Kidney epithelial cell (primary cell): ENCODE results near the gene MEGF11. TPM values are rescaled to one million over a fixed set of nuclear protein-coding genes. Genes with fewer than 3 reads are reported as not detected.
"Not testable (repeated sequence)": the region's sequence is repeated elsewhere in the genome, so short reads cannot be mapped to it uniquely, and the experiment has no call there.

ENCODE experiments used
- DNase-seq: peaks from one replicate; pipeline ENCODE4 v3.0.0-alpha.2; 2010; ENCODE audit warnings: low read depth
- H3K27me3 ChIP-seq: 2 replicates; pipeline ENCODE4 v1.6.0; 2011; ENCODE audit warnings: low read length; ENCODE audit not compliant: control insufficient read depth, insufficient read depth
- H3K36me3 ChIP-seq: 2 replicates; pipeline ENCODE4 v1.5.1; 2011; ENCODE audit warnings: low read length; ENCODE audit not compliant: control insufficient read depth, insufficient read depth
- H3K4me3 ChIP-seq: 2 replicates; pipeline ENCODE4 v1.5.1; 2011; ENCODE audit warnings: low read depth, mild to moderate bottlenecking, control low read depth, low read length
- total RNA-seq: library from RNA; depleted of rRNA; stranded (reverse); fragments of >200 nt; gene quantifications from 2 replicates; pipeline ENCODE4 v1.2.3, GENCODE V29; 2015
- TF ChIP-seq, protein P1 (sequence below): IDR thresholded peaks from 2 replicates; pipeline ENCODE4 v1.5.1; 2011; ENCODE audit warnings: mild to moderate bottlenecking, moderate library complexity, low read length, control low read depth, inconsistent platforms; ENCODE audit not compliant: insufficient read depth, poor library complexity, severe bottlenecking

Gene MEGF11
- total RNA-seq, 1 donor from 2014 or later: 0.63 TPM

DNA sequence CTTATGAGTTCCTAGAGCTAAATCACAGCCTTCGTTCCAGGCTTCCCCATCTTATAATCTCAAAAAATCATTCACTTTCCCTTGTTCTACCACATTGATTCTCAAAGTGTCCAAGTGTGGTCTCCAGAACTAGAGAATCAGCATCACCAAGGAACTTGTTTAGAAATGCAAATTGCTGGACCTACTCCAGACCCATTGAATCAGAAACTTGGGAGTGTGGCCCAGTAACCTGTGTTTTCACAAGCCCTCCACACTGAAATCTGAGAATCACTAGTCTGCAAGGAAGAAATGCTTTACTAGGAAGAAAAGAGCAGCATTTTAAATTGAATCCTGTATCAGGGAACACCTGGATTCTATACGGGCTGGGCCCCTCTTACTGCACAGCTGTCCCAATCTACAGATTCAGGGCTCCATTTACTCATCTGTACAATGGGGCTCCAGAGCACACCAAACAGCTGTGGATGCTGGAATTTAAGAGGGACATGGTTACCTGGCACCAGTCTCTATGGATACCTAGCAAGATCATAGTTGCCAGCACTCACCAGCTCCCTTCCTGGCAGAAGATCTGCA lies 3.9 kb downstream of the MEGF11 start:
- TF ChIP-seq, protein P1, sequence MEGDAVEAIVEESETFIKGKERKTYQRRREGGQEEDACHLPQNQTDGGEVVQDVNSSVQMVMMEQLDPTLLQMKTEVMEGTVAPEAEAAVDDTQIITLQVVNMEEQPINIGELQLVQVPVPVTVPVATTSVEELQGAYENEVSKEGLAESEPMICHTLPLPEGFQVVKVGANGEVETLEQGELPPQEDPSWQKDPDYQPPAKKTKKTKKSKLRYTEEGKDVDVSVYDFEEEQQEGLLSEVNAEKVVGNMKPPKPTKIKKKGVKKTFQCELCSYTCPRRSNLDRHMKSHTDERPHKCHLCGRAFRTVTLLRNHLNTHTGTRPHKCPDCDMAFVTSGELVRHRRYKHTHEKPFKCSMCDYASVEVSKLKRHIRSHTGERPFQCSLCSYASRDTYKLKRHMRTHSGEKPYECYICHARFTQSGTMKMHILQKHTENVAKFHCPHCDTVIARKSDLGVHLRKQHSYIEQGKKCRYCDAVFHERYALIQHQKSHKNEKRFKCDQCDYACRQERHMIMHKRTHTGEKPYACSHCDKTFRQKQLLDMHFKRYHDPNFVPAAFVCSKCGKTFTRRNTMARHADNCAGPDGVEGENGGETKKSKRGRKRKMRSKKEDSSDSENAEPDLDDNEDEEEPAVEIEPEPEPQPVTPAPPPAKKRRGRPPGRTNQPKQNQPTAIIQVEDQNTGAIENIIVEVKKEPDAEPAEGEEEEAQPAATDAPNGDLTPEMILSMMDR: no peak
- no peaks in the 10 kb centered on the region for H3K36me3 ChIP-seq
- H3K4me3 ChIP-seq: no peak overlapping the region
- no peak for DNase-seq
- peaks cover 44% of the 10 kb centered on the region for H3K27me3 ChIP-seq

DNA sequence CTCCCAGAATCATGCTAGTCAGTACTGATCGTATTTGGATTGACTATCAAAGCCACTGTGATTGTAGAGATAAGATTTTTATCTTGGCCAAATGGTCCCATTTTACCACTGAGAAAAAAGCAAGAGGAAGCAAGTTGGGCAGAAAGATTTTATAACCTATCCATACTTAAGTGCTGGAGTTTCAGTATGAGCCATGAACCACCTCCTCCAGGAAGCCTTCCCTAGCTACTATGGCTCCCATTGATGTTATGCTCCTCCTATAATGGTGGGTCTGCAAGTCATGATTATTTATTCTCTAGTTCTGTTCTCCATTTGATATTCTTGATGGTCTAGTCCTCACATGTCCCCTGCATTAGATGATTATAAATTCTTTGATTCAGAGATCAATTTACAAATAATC lies 6.6 kb downstream of the MEGF11 start:
- Histone ChIP-seq H3K27me3 (peaks cover 20% of the 10 kb centered on the region), H3K36me3 (no peaks in the 10 kb centered on the region), H3K4me3 (no peak overlapping the region)
- DNase-seq: no peak
- TF ChIP-seq, protein P1: no peak

DNA sequence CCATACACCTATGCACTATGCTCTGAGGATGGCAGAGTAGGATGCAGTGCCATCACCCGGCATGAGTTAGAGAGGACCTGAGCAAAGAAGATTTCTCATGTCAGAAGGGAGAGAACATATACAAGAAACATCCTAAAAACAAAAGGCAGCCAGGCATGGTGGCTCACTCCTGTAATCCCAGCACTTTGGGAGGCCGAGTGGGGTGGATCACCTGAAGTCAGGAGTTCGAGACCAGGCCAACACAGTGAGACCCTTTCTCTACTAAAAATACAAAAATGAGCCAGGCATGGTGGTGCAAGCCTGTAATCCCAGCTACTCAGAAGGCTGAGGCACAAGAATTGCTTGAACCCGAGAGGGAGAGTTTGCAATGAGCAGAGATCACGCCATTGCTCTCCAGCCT lies 7.7 kb downstream of the MEGF11 start:
- not testable (repeated sequence) for DNase-seq, H3K36me3 ChIP-seq, H3K4me3 ChIP-seq, H3K27me3 ChIP-seq

DNA sequence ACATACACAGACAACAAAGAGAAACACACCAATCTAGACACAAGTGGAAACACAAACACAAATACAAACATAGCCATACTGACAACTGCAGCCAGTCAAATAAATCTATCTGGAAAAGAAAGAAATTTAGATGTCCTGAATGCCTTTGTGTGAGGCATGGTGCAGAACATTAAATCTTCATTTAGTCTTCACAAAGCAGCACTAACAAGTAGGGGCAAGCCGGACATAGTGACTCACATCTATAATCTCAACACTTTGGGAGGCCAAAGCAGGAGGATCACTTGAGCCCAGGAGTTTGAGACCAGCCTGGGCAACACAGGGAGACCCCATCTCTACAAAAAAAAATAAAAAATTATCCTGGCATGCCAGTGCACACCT lies 11.7 kb downstream of the MEGF11 start:
- H3K4me3 ChIP-seq: no peak overlapping the region
- no peak for DNase-seq
- no peaks in the 10 kb centered on the region for H3K27me3 ChIP-seq
- no peaks in the 10 kb centered on the region for H3K36me3 ChIP-seq
- TF ChIP-seq, protein P1: no peak

DNA sequence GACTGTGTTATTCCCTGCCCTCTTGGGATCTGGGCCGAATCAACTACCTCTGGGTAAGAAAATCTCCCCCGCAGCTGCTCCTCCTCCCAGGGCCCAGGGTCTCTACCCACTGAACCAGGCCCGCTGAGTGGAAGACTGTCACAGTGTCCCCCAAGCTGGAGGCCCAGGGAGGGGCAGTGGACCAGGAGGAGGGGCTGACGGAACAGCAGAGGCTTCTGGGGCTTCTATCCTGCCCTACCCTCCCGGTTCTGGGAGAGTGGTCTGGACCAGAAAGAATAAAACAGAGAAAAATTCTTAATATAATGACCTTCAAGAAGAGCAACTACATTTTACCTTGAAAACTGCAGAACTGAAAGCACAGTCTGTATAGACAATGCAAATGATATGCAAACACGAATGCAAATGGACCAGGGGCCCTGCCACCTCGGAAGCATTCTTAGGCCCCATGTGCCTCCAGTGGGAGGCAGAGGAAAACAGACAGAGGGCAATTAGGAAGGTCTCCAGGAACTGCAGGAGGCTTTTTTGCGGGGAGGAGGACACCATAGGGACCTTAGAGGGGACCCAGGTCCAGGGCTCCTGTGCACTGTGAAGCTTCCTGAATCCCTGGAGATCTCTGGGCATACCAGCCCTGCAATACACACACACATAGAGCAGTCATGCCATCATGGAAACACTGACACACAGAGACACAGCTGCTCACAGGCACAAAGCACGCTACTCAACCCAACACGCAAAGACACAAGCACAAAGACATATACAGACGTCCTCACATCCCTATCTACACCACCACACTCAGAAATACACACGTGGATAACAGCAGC lies 12.3 kb downstream of the MEGF11 start:
- H3K36me3 ChIP-seq: no peaks in the 10 kb centered on the region
- H3K4me3 ChIP-seq: no peak overlapping the region
- H3K27me3 ChIP-seq: no peaks in the 10 kb centered on the region
- DNase-seq: no peak
- TF ChIP-seq, protein P1: no peak

DNA sequence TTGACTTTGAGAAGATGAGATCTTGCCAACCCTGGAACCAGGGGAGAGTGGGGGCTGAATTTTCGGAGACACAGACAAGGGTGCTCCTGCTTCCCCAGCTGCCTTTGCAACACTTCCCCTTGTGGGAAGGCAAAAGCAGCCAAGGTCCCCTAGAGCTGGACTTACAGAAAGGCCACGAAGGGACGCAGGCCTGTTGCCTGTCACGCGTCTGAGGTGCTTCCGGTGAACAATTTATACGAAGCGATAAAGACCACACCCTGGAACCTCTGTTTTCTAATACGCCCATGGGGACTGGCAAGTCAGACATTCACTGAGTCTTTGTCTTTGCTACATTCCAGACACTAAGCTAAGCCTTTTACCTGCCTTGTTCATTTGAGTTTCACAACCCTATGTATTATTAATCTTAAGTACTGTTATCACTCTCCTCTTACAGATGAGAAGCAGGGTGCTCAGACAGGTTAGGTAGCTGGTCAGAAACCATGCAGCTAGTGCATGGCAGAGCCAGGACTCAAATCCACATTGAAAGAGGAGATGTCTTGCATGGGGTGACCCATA lies 13.2 kb downstream of the MEGF11 start:
- Histone ChIP-seq H3K27me3 (peaks cover 2% of the 10 kb centered on the region), H3K4me3 (no peak overlapping the region), H3K36me3 (no peaks in the 10 kb centered on the region)
- DNase-seq: no peak
- TF ChIP-seq, protein P1: no peak
